HG03064 (cell line): ENCODE results near the gene ATOSA.
A peak's percentile ranks its signal among the peaks of the same experiment; 100 is the strongest.

Experiments used
- ATAC-seq: cut with Tn5 transposase; IDR thresholded peaks from one replicate; pipeline ENCODE4 v1.9.1; 2021; ENCODE audit warnings: low read depth; ENCODE audit not compliant: unreplicated experiment

The ATOSA gene

GRCh38 chr15:52679232-52680040, at the start of gene ATOSA:
Gene ATOSA, minus strand, starts transcription at chr15:52679388. Its CDS starts 1,367 bp downstream, at chr15:52678021.
- ATAC-seq = peak; percentile 53

GRCh38 chr15:52728899-52729298, 49.7 kb upstream of the ATOSA start:
- ATAC-seq = no peak

- ATAC-seq = no peak
Measured at GRCh38 chr15:52727815-52728214, 48.6 kb upstream of the ATOSA start.

GRCh38 chr15:52726195-52726594, 47.0 kb upstream of the ATOSA start:
- ATAC-seq = no peak

- ATAC-seq = no peak
Measured at GRCh38 chr15:52718551-52718950, 39.4 kb upstream of the ATOSA start.

GRCh38 chr15:52717924-52718323, 38.7 kb upstream of the ATOSA start:
- ATAC-seq = no peak

- no peak for ATAC-seq
Measured at GRCh38 chr15:52717481-52717880, 38.3 kb upstream of the ATOSA start.

- no peak for ATAC-seq
Measured at GRCh38 chr15:52716536-52716935, 37.3 kb upstream of the ATOSA start.

GRCh38 chr15:52715411-52715810, 36.2 kb upstream of the ATOSA start:
- no peak for ATAC-seq

GRCh38 chr15:52714968-52715367, 35.8 kb upstream of the ATOSA start:
- no peak for ATAC-seq

- no peak for ATAC-seq
Measured at GRCh38 chr15:52710708-52711389, 31.7 kb upstream of the ATOSA start.

- ATAC-seq = no peak
Measured at GRCh38 chr15:52710050-52710707, 31.0 kb upstream of the ATOSA start.

GRCh38 chr15:52709187-52709981, 30.2 kb upstream of the ATOSA start:
- no peak for ATAC-seq

GRCh38 chr15:52706091-52706490, 26.9 kb upstream of the ATOSA start:
- no peak for ATAC-seq

GRCh38 chr15:52702390-52702789, 23.2 kb upstream of the ATOSA start:
- no peak for ATAC-seq

GRCh38 chr15:52699457-52699856, 20.3 kb upstream of the ATOSA start:
- ATAC-seq = no peak

GRCh38 chr15:52698514-52698913, 19.3 kb upstream of the ATOSA start:
- ATAC-seq = no peak

- no peak for ATAC-seq
Measured at GRCh38 chr15:52697051-52697450, 17.9 kb upstream of the ATOSA start.

- ATAC-seq = no peak
Measured at GRCh38 chr15:52695154-52695553, 16.0 kb upstream of the ATOSA start.

GRCh38 chr15:52689562-52689961, 10.4 kb upstream of the ATOSA start:
- no peak for ATAC-seq

- ATAC-seq = peak; percentile 47
Measured at GRCh38 chr15:52683580-52683979, 4.4 kb upstream of the ATOSA start.
